HG03103 (cell line): ENCODE measurements around the gene B3GAT1.
"Not testable (repeated sequence)": the region's sequence is repeated elsewhere in the genome, so short reads cannot be mapped to it uniquely, and the experiment has no call there.

Experiments
- ATAC-seq: cut with Tn5 transposase; IDR thresholded peaks from one replicate; pipeline ENCODE4 v1.9.1; 2021; ENCODE audit warnings: low read depth; ENCODE audit not compliant: unreplicated experiment

The B3GAT1 gene

GRCh38 chr11:134412203-134413042 lies at the start of gene B3GAT1:
B3GAT1 (minus strand) TSS chr11:134412242; CDS start chr11:134387659, 24,583 bp downstream.
- ATAC-seq, result no peak

- ATAC-seq, result no peak
Observed at GRCh38 chr11:134461621-134462020, 49.6 kb upstream of the B3GAT1 start.

GRCh38 chr11:134460881-134461280 lies 48.8 kb upstream of the B3GAT1 start:
- ATAC-seq, result no peak

GRCh38 chr11:134460062-134460561 lies 48.1 kb upstream of the B3GAT1 start:
- ATAC-seq, result no peak

- no peak for ATAC-seq
Observed at GRCh38 chr11:134459246-134460061, 47.4 kb upstream of the B3GAT1 start.

- ATAC-seq, result not testable (repeated sequence)
Observed at GRCh38 chr11:134457411-134458007, 45.5 kb upstream of the B3GAT1 start.

GRCh38 chr11:134455516-134455915 lies 43.5 kb upstream of the B3GAT1 start:
- no peak for ATAC-seq

- ATAC-seq, result no peak
Observed at GRCh38 chr11:134454146-134454690, 42.2 kb upstream of the B3GAT1 start.

GRCh38 chr11:134453441-134453840 lies 41.4 kb upstream of the B3GAT1 start:
- ATAC-seq, result no peak

GRCh38 chr11:134452838-134453155 lies 40.8 kb upstream of the B3GAT1 start:
- no peak for ATAC-seq

- no peak for ATAC-seq
Observed at GRCh38 chr11:134452026-134452837, 40.2 kb upstream of the B3GAT1 start.

GRCh38 chr11:134450186-134450585 lies 38.1 kb upstream of the B3GAT1 start:
- no peak for ATAC-seq

- no peak for ATAC-seq
Observed at GRCh38 chr11:134449713-134450112, 37.7 kb upstream of the B3GAT1 start.

- no peak for ATAC-seq
Observed at GRCh38 chr11:134449051-134449450, 37.0 kb upstream of the B3GAT1 start.

GRCh38 chr11:134447696-134448095 lies 35.7 kb upstream of the B3GAT1 start:
- no peak for ATAC-seq

- no peak for ATAC-seq
Observed at GRCh38 chr11:134445601-134446325, 33.7 kb upstream of the B3GAT1 start.

GRCh38 chr11:134444160-134445108 lies 32.4 kb upstream of the B3GAT1 start:
- not testable (repeated sequence) for ATAC-seq

GRCh38 chr11:134443246-134443645 lies 31.2 kb upstream of the B3GAT1 start:
- ATAC-seq, result no peak
